HEK293T (cell line): ENCODE results near the gene HSPD1.
"Not testable (repeated sequence)": the region's sequence is repeated elsewhere in the genome, so short reads cannot be mapped to it uniquely, and the experiment has no call there.

Experiments
- CTCF ChIA-PET: fragments of 350-600 bp; formaldehyde crosslinking; extraction: SDS; loops from one replicate; lab custom pipeline; 2021; ENCODE audit warnings: antibody characterized with exemption, inconsistent platforms; lab: Yijun Ruan, JAX
- POLR2A ChIA-PET: fragments of 350-600 bp; formaldehyde crosslinking; extraction: SDS; loops from one replicate; lab custom pipeline; 2020; ENCODE audit warnings: antibody characterized with exemption, inconsistent platforms; lab: Yijun Ruan, JAX
- DNase-seq: peaks from one replicate; pipeline ENCODE4 v3.0.0; 2012; ENCODE audit warnings: mixed read lengths; ENCODE audit errors: extremely low spot score
- ARNT ChIP-seq: fragments of 450-650 bp; IDR thresholded peaks from 2 replicates; pipeline ENCODE4 v1.6.1; 2017; ENCODE audit warnings: mild to moderate bottlenecking
- BHLHE40 ChIP-seq: fragments of 450-650 bp; IDR thresholded peaks from 2 replicates; pipeline ENCODE4 v1.6.1; 2016; ENCODE audit warnings: mild to moderate bottlenecking, moderate library complexity, borderline replicate concordance
- CTBP1 ChIP-seq: fragments of 450-650 bp; IDR thresholded peaks from 2 replicates; pipeline ENCODE4 v1.6.1; 2016; ENCODE audit warnings: borderline replicate concordance
- ELF4 ChIP-seq: fragments of 450-650 bp; IDR thresholded peaks from 2 replicates; pipeline ENCODE4 v1.6.1; 2017; ENCODE audit warnings: antibody characterized with exemption
- FOXA1 ChIP-seq: fragments of 450-650 bp; IDR thresholded peaks from 2 replicates; pipeline ENCODE4 v1.6.1; 2016; ENCODE audit warnings: mild to moderate bottlenecking
- FOXK2 ChIP-seq: fragments of 450-650 bp; IDR thresholded peaks from 2 replicates; pipeline ENCODE4 v1.6.1; 2016; ENCODE audit warnings: mild to moderate bottlenecking
- FOXM1 ChIP-seq: fragments of 450-650 bp; IDR thresholded peaks from 2 replicates; pipeline ENCODE4 v1.6.1; 2017; ENCODE audit warnings: mild to moderate bottlenecking, borderline replicate concordance
- HDGF ChIP-seq: fragments of 450-650 bp; IDR thresholded peaks from 2 replicates; pipeline ENCODE4 v1.6.1; 2017; ENCODE audit warnings: antibody characterized with exemption, borderline replicate concordance
- L3MBTL2 ChIP-seq: fragments of 450-650 bp; conservative IDR thresholded peaks from 2 replicates; pipeline ENCODE4 v1.6.1; 2016; ENCODE audit warnings: mild to moderate bottlenecking
- LEF1 ChIP-seq: fragments of 450-650 bp; IDR thresholded peaks from 2 replicates; pipeline ENCODE4 v1.6.1; 2017; ENCODE audit warnings: mild to moderate bottlenecking, borderline replicate concordance
- NFRKB ChIP-seq: fragments of 450-650 bp; IDR thresholded peaks from 2 replicates; pipeline ENCODE4 v1.6.1; 2016; ENCODE audit warnings: mild to moderate bottlenecking, moderate library complexity
- PKNOX1 ChIP-seq: fragments of 450-650 bp; IDR thresholded peaks from 2 replicates; pipeline ENCODE4 v1.6.1; 2016
- SP1 ChIP-seq: fragments of 450-650 bp; IDR thresholded peaks from 2 replicates; pipeline ENCODE4 v1.6.1; 2017
- SUZ12 ChIP-seq: fragments of 450-650 bp; IDR thresholded peaks from 2 replicates; pipeline ENCODE4 v1.6.1; 2016; ENCODE audit warnings: mild to moderate bottlenecking
- TARDBP ChIP-seq: fragments of 450-650 bp; IDR thresholded peaks from 2 replicates; pipeline ENCODE4 v1.6.1; 2016
- ZNF384 ChIP-seq: fragments of 450-650 bp; IDR thresholded peaks from 2 replicates; pipeline ENCODE4 v1.6.1; 2016

HSPD1 gene

DNA sequence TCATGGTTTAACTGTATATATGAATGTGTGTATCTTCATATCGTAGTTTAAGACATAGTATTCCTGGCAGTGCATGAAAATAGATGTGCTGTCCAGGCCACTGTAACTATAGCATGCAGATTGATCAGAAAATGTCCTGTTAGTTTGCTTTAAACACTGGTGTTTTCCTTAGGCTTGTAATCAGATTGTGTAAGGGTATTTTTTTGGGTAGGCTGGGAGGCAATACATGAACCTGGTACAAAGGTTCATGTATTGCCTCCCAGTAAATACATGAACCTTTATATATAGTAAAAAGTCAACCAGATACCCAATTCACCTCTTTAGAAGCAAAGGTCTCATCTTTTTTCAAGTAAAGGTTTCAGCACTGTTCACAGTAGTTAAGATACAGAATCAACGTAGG, 44.7 kb downstream of the HSPD1 start:
- POLR2A ChIA-PET, result interaction anchor here (1.2 to 1.5 kb wide), 2 partner anchors 20 to 45 kb away, joined by 3 read pairs; partner anchors contain the start of genes HSPD1 and SF3B1
- CTCF ChIA-PET, result no interaction called here
- DNase-seq, result no peak
- TF ChIP-seq SUZ12 (no peak), HDGF (no peak), LEF1 (no peak), FOXK2 (no peak), L3MBTL2 (no peak), TARDBP (no peak), BHLHE40 (no peak), PKNOX1 (no peak), ZNF384 (no peak)

- ChIA-PET POLR2A (interaction anchor here (1.2 to 5.9 kb wide), 6 partner anchors 10 to 62 kb away, joined by 5 to 56 read pairs (median 10); partner anchors contain the start of genes HSPD1, HSPE1, MOB4 and SF3B1), CTCF (no interaction called here)
- DNase-seq, result peak; percentile 65
- no peak for TF ChIP-seq SP1
- no peak for TF ChIP-seq FOXA1
- no peak for TF ChIP-seq TARDBP
- TF ChIP-seq NFRKB, result no peak
- no peak for TF ChIP-seq BHLHE40
- TF ChIP-seq ZNF384, result no peak
- no peak for TF ChIP-seq SUZ12
- TF ChIP-seq LEF1, result no peak
- TF ChIP-seq FOXM1, result no peak
- no peak for TF ChIP-seq PKNOX1
- no peak; the same call in none of the 2 replicates for TF ChIP-seq ELF4
Measured at GRCh38 chr2:197453914-197454398, 45.7 kb downstream of the HSPD1 start.

- ChIA-PET POLR2A (interaction anchor here (0.7 to 5.9 kb wide), 12 partner anchors 11 to 253 kb away, joined by 3 to 56 read pairs (median 5); partner anchors contain the start of genes HSPD1, HSPE1, MOB4 and SF3B1), CTCF (interaction anchor here (0.5 to 0.6 kb wide), 2 partner anchors 361 to 763 kb away, joined by 4 to 7 read pairs; no protein-coding TSS in a partner anchor)
- TF ChIP-seq ELF4, result peak; percentile 86
- no peak for TF ChIP-seq ZNF384
- TF ChIP-seq HDGF, result peak; percentile 89; the same call in 1 of the 2 replicates
- TF ChIP-seq PKNOX1, result peak; percentile 90
- TF ChIP-seq L3MBTL2, result peak; percentile 70
- peak; percentile 95 for DNase-seq
Measured at GRCh38 chr2:197453123-197453913, 46.3 kb downstream of the HSPD1 start, which contains the start of gene COQ10B. COQ10B (plus strand) TSS chr2:197453552; CDS start chr2:197453561, 9 bp downstream.

DNA sequence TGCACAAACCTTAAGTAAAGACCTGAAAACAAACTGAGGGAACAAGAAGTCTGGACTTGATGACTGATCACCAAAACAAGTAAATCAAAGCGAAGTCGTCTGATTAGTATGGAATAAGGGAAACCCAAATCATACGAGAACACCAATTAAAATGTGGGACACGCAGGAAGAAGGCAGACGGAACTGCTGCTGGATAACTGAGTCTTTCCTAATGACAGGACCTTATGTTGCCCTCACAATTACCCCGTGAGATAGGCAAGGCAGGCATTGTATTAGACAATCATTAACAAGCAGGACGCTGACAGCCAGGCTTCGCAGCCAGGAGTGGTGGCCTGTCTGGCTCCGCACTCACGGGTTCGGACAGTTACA, 46.9 kb downstream of the HSPD1 start:
- ChIA-PET POLR2A (interaction anchor here (0.7 to 5.9 kb wide), 12 partner anchors 11 to 253 kb away, joined by 3 to 56 read pairs (median 5); partner anchors contain the start of genes HSPD1, HSPE1, MOB4 and SF3B1), CTCF (interaction anchor here (0.5 to 0.6 kb wide), 2 partner anchors 360 to 764 kb away, joined by 4 to 7 read pairs; no protein-coding TSS in a partner anchor)
- DNase-seq, result no peak
- TF ChIP-seq LEF1 (no peak), FOXA1 (no peak), PKNOX1 (no peak), FOXM1 (no peak), ELF4 (no peak), L3MBTL2 (no peak), BHLHE40 (no peak), ARNT (no peak)

DNA sequence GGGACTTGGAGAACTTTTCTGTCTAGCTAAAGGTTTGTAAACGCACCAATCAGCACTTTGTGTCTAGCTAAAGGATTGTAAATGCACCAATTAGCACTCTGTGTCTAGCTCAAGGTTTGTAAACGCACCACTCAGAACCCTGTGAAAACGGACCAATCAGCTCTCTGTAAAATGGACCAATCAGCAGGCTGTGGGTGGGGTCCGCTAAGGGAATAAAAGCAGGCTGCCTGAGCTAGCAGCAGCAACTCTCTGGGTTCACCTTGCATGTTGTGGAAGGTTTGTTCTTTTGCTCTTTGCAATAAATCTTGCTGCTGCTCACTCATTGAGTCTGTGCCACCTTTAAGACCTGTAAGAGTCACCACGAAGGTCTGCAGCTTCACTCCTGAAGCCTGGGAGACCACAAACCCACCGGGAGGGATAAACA, 48.7 kb downstream of the HSPD1 start:
- DNase-seq, CTCF ChIA-PET: not testable (repeated sequence)
- POLR2A ChIA-PET, result interaction anchor here (1.2 to 5.9 kb wide), 3 partner anchors 15 to 65 kb away, joined by 5 to 56 read pairs (median 5); partner anchors contain the start of genes HSPD1, HSPE1, MOB4 and SF3B1

GRCh38 chr2:197450465-197450864, 49.2 kb downstream of the HSPD1 start:
- POLR2A ChIA-PET, result interaction anchor here (1.2 to 5.9 kb wide), 3 partner anchors 14 to 65 kb away, joined by 5 to 56 read pairs (median 5); partner anchors contain the start of genes HSPD1, HSPE1, MOB4 and SF3B1
- CTCF ChIA-PET, result no interaction called here
- DNase-seq, result no peak
- TF ChIP-seq ELF4 (no peak), L3MBTL2 (no peak), HDGF (no peak), LEF1 (no peak), BHLHE40 (no peak), SUZ12 (no peak), ZNF384 (no peak), PKNOX1 (no peak), TARDBP (no peak), FOXK2 (no peak), FOXM1 (no peak), NFRKB (no peak), CTBP1 (no peak), ARNT (no peak), SP1 (no peak), FOXA1 (no peak)
